Pons (tissue), 1 donor: ENCODE data around the gene LRRC31.

ENCODE experiments used
- DNase-seq: peaks from one replicate; pipeline ENCODE4 v3.0.0-alpha.2; 2016; ENCODE audit warnings: low spot score

LRRC31 gene

DNA sequence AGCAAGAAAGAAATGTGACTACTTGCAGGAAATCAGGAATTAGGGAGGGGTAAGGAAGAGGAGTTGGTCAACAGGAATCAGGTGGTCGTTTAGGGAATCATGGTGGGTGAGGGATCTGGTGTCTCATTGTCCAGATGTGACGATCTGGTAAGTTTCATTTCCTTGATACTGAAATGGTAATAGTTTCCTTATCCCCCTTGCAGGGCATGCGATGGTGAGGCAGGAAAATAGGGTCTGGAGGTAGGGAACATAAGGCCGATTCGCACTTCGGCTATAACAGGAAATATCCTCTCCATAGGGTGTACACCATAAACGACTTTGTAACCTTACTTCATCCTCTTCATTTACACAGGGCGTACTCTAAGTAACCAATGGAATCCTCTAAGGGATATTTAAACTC, 56.5 kb downstream of the LRRC31 start:
- no peak for DNase-seq

DNA sequence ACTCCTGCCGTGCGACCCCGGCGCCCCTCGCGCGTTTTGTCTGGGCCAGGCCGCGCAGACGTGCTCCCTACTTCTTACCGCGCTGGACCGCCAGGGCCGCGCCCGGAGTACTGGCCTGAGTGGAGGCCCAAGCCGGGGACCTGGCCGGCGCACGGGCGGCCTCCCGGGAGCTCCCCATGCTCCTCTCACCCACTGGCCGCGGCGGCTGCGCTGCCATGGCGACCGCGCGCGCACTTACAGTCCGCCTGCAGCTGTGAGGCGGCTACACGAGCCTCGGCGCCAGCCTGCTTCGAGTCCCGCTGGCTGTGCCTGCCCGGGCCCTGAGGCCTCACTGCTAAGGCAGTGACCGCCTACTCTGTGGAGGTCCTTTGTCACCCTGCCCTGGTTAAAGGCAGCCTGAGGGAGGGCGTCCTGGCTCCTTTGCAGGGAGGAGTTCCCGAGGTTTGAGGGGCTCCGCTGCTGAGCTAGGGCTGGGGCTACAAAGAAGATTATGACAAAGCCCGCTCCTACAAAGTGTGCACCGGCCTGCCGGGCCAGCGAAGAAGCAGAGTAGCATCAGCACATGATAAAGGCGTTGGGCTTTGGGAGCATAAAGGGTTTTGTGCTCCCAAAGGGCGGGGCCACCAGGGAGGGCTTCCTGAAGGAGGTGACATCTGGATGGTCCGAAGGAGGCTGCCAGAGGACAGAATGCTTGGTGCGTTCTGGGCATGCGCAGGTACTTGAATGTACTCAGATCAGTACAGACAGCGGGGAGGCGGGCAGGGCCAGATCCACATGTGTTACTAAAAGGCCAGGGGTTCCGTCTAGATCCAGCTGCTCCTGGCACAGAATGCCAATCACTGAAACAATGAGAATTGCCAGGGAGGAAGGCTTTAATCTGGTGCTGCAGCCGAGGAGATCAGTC, 57.2 kb downstream of the LRRC31 start, which contains the start of the genes LRRC34 and LRRIQ4:
LRRC34 (minus strand) TSS at position 573 of the 904 bp plus-strand sequence; CDS start at position 217, 356 bp downstream.
LRRIQ4 (plus strand) TSS at position 539 of the 904 bp plus-strand sequence. CDS start 9,052 bp downstream, outside the sequence.
- peak; percentile 76 for DNase-seq

DNA sequence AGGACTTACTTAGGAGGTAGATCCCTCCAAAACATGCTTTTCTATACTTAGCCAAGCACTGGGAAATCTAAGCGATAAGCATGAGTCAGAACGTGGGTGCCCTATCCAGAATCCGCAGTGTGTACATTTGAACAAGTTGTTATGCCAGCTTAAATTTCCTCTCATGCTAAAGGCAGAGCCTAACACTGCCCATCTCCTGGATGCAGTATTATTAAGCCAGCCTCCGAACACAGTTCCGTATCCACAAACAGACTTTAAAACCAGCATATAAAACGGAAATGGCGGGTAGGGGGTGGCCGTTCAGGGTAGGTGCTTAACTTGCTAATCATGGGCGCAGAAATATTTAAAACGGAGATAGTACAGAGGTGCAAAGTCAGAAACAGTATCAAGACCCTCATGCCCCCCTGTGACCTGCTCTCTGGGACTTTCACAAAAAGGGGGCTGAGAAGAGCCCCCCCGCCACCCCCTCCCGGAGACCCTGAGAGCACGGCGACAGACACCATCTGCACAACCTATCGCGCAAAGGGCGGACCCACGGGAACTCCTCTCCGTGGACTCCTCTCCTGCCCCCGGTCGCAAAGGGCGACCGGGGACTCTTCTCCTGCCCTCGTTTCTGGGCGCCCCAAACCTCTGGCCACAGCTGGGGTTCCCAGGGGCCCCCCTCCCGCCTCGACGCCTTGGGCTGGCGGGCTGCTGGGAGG, 58.0 kb downstream of the LRRC31 start:
- DNase-seq, result peak; percentile 24

DNA sequence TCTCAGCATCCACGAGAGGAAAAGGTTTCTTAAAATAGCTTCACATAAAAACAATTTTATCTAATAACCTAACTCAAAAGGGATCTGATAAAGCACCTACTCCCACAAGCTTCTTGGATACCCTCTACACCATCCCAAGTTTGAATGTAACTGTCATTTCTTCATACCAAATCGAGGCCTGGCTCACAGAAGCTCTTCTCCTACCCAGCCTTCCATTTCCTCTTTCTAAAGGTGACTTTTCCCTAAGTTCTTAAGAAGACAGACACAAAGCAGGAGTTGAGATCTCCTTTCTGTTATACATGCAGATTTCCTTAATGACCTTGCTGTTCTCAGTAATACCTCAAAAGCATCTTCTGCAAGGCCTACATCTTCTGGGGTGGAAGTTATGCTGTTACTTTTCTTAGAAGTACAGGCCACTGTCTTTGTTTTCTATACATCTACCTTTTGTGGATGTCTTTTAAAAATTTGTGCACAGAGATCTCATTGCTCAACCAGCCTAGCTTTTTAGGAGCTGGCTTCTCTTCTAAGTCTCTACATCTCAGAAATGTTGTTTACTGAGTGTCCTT, 60.4 kb downstream of the LRRC31 start:
- DNase-seq, result no peak

- no peak for DNase-seq
These were observed 65.1 kb downstream of the LRRC31 start for GRCh38 chr3:169804681-169805080.

DNA sequence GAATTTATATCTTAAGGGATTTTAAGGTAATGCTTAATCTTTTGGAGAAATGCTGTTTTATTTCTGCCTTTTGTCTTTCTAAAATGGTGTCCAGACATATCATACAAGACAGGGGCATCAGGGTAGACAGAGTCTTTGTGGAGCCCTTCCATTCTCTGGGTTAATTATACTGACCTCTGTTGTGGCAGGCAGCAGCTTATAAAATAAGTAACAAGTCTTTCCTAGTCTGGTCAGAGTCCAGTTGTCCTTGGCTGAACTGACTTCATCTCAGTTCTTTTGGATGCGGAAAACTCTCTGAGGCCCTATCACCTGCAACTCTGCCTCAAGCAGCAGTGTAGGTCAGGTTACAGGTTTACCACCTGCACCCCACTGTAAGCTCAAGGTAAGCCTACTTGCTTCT, 77.4 kb downstream of the LRRC31 start:
- no peak for DNase-seq

DNA sequence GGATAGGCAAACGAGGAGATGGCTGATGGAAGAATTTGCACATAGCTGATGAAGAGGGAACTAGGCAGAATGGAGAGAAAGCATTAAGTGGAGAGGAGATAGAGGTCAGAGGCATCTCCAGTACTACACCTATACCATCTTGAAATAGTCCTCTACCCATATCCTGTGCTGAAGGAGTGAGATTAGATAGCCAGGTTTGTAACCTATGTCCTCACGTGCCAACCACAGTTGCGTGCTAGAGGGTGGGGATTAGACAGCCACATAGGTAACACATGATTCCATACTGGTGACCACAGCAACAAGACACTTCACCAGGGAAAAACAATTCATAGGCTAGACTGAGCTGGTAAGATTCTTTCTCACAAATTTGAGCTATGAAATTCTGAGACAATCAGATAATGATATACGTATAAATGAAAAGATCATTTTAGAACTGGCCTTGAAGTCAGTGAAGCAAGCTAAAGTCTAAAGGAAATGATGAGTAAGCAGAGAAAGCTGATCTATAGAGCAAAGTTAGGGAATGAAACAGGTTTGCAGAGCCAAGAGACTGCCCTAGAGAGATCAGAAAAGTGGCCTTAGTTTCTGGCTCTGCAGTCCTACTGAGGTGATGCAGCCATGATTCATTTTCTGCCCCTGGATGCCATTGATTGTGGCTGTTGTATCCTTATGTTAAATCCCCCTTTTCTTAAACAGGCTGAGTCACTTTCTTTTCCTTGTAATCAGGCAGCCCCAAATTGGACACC, 78.9 kb downstream of the LRRC31 start:
- no peak for DNase-seq

DNA sequence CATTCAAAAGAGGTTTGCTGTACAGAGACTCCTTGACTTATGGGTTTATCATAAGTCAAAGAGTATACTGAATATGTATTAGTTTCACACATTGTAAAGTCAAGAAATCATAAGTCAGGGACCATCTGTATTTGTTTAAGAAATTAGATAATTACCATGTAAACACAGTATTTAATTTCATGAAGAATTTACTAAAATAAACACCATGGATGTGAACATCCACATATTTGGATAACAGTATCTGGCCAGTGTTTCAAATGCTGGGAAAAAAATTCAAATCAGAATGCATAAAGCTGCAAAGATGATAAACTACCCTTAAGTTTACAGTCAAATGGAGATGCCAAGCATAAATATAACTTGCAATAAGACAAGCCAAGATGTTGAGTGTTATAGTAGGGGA, 79.5 kb downstream of the LRRC31 start:
- DNase-seq, result no peak
